Tibial artery (tissue), 4 donors: ENCODE measurements around the gene KIRREL3.

Experiments
- DNase-seq, 2 donors: peaks; one replicate each; pipeline ENCODE4 v3.0.0-alpha.2; 2019
- H3K27ac ChIP-seq, 2 donors: fragments of 200-600 bp; sonication (generic) in 1 of 2; 1 replicate in 1 of 2; 2 replicates in 1 of 2; pipeline ENCODE4 v1.5.1; 2018 to 2019; ENCODE audit warnings: mild to moderate bottlenecking in 1 of 2
- H3K27me3 ChIP-seq, 2 donors: fragments of 200-600 bp; sonication (generic) in 1 of 2; one replicate each; pipeline versions ENCODE4 v1.5.1 to v1.6.0; 2016 to 2019
- H3K36me3 ChIP-seq, 3 donors: fragments of 200-600 bp; sonication (generic) in 2 of 3; one replicate each; pipeline ENCODE4 v1.5.1; 2016 to 2019; ENCODE audit warnings: mild to moderate bottlenecking in 2 of 3
- H3K4me1 ChIP-seq, 4 donors: fragments of 200-600 bp; sonication (generic) in 2 of 4; 1 replicate in 3 of 4; 2 replicates in 1 of 4; pipeline ENCODE4 v1.5.1; 2016 to 2019
- H3K4me3 ChIP-seq, 2 donors: fragments of 200-600 bp; sonication (generic) in 1 of 2; 1 replicate in 1 of 2; 2 replicates in 1 of 2; pipeline ENCODE4 v1.5.1; 2018 to 2019; ENCODE audit warnings: mild to moderate bottlenecking in 2 of 2
- H3K9me3 ChIP-seq, 3 donors: fragments of 200-600 bp; sonication (generic) in 1 of 3; one replicate each; pipeline ENCODE4 v1.5.1; 2016 to 2019
- intact Hi-C: fragments of 100-400 bp; cut with DNase I; formaldehyde crosslinking; loops from one replicate; pipeline ENCODE4 v1.15.0; 2023; ENCODE audit warnings: low total_unique reads
- TF ChIP-seq, protein P1 (sequence below), 2 experiments: fragments of 200-600 bp in 1 of 2; fragments of 450-650 bp in 1 of 2; IDR thresholded peaks; one replicate each; pipeline ENCODE4 v1.5.1; 2017 to 2019; ENCODE audit warnings: antibody characterized with exemption in 2 of 2, mild to moderate bottlenecking in 1 of 2, moderate library complexity in 1 of 2

Gene KIRREL3

DNA sequence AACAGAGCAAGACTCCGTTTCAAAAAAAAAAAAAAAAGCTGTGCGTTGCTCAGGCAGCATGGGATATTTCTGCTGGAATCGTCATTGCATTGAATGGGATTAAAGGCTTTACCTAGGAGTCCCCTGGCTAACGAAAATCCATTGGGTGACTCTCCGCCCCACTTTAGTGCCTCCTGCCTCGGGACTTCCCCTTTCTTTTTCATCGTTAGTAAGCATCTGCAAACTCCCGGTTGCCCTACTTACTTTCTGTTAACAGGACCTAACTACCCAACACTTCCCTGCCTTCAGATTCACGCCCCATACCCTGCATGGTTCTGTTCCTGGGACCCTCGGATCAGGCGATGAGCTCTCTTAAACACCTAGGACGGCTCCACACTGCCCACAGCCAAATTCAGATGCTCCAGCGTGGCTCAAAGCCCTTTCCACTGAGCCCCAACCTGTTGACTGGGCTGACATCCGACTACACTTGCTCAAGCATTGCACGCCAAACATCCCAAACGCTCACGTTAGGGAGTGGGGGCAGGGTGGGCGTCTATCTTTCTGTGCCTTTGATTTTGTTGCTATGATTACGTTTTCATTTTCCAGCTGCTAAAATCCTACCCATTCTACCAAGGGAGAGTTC lies 501.3 kb downstream of the KIRREL3 start:
- no peak for DNase-seq
- H3K27me3 ChIP-seq: peaks cover 0 to 43% of the 10 kb centered on the region in 2 donors

DNA sequence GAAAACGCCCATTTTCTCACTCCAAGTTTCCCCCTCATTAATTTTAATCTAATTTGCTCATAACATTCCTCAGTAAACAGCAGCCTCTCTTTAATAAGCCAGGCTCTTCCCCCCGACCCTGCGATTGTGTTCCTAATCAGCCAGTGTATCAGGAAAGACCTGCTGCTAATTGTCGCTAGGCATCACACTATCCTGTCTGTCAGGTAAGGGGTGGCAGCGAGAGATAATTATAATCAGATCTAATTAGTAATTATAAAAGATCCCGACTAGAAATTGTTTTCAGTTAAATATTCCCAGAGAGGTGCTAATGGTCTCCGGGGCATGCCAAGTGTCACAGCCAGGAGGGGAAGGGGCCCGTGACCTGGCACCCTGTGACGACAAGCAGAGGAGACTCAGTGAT lies 502.3 kb downstream of the KIRREL3 start:
- Histone ChIP-seq H3K4me3 (no peak overlapping the region), H3K27ac (no peak overlapping the region), H3K4me1 (no peaks in the 10 kb centered on the region), H3K27me3 (peaks cover 0 to 35% of the 10 kb centered on the region in 2 donors), H3K36me3 (no peaks in the 10 kb centered on the region), H3K9me3 (no peaks in the 10 kb centered on the region)
- TF ChIP-seq, protein P1, sequence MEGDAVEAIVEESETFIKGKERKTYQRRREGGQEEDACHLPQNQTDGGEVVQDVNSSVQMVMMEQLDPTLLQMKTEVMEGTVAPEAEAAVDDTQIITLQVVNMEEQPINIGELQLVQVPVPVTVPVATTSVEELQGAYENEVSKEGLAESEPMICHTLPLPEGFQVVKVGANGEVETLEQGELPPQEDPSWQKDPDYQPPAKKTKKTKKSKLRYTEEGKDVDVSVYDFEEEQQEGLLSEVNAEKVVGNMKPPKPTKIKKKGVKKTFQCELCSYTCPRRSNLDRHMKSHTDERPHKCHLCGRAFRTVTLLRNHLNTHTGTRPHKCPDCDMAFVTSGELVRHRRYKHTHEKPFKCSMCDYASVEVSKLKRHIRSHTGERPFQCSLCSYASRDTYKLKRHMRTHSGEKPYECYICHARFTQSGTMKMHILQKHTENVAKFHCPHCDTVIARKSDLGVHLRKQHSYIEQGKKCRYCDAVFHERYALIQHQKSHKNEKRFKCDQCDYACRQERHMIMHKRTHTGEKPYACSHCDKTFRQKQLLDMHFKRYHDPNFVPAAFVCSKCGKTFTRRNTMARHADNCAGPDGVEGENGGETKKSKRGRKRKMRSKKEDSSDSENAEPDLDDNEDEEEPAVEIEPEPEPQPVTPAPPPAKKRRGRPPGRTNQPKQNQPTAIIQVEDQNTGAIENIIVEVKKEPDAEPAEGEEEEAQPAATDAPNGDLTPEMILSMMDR (IDR thresholded peaks at IDR 0.05): no peak
- DNase-seq: no peak
- intact Hi-C loops: no loop called here

More for the DNA sequence above, 501.3 kb downstream of the KIRREL3 start:
- TF ChIP-seq, protein P1 (IDR thresholded peaks at IDR 0.05): no peak
- no peak overlapping the region for H3K4me3 ChIP-seq
- no peak overlapping the region for H3K27ac ChIP-seq
- intact Hi-C loops: no loop called here
- H3K36me3 ChIP-seq: no peaks in the 10 kb centered on the region
- H3K9me3 ChIP-seq: no peaks in the 10 kb centered on the region
- H3K4me1 ChIP-seq: no peaks in the 10 kb centered on the region

DNA sequence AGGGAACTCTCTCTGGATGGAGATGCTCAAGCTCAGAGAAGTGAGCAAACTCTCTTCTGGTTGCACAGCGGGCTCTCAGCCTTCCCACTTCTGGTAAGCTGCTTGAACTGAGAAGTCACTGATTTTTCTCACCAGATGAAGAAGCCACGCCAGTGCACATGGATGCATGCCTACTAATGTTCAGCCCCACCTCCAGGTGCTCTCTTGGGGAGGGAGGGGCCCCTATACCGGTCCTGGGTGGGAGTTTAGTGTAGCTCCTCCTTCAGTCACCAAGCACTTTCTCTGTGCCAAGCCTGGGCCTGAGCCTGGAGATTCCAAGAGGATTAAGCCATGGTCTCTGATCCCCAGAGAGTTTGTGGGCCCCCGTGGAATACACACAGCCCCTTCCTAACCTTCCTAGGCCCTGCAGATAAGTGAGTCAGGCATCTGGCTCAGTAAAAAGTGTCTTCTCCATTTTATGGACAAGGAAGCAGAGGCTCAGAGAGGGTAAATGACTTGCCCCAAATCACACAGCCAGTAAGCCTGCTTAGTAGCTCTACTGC lies 502.9 kb downstream of the KIRREL3 start:
- no peaks in the 10 kb centered on the region for H3K36me3 ChIP-seq
- H3K4me3 ChIP-seq: no peak overlapping the region
- intact Hi-C loops: no loop called here
- no peaks in the 10 kb centered on the region for H3K9me3 ChIP-seq
- peaks cover 0 to 32% of the 10 kb centered on the region in 2 donors for H3K27me3 ChIP-seq
- H3K4me1 ChIP-seq: no peaks in the 10 kb centered on the region
- DNase-seq: no peak
- TF ChIP-seq, protein P1 (IDR thresholded peaks at IDR 0.05): no peak
- no peak overlapping the region for H3K27ac ChIP-seq

DNA sequence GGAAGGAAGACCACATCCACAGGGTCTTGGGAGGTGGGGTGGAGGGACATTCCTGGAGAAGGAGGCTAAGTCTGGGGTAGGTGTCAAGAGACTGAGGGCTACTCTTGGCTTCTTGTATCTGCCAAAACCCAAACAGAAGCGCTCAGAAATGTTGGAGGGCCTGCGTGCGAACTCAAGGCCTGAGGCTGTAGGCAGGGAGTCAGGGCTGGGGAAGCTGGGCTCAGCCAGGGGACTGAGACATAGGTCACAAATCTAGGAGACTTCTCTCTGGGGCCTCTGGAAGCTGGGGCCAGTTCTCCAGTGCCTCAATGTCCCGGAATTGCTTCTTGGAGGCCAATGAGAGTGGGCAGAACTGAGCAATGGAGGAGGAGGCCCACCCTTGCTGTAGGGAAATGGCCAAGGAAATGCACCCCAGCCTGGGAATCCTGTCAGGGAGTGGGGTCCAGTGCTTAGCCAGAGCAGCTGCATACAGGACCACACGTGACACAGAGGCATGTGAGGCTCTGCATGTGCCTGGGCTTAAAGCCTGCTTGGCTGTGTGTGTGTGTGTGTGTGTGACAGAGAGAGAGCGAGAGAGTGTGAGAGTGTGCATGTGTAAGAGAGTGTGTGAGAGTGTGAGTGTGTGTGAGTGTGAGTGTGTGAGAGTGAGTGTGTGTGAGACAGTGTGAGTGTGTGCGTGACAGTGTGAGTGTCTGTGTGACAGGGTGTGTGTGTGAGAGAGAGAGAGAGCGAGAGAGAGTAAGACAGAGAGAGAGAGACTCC lies 503.8 kb downstream of the KIRREL3 start:
- H3K36me3 ChIP-seq: no peaks in the 10 kb centered on the region
- H3K27me3 ChIP-seq: peaks cover 0 to 24% of the 10 kb centered on the region in 2 donors
- no peak overlapping the region for H3K27ac ChIP-seq
- TF ChIP-seq, protein P1 (IDR thresholded peaks at IDR 0.05): no peak
- H3K4me1 ChIP-seq: no peaks in the 10 kb centered on the region
- DNase-seq: no peak
- H3K9me3 ChIP-seq: no peaks in the 10 kb centered on the region
- intact Hi-C loops: no loop called here
- no peak overlapping the region for H3K4me3 ChIP-seq

DNA sequence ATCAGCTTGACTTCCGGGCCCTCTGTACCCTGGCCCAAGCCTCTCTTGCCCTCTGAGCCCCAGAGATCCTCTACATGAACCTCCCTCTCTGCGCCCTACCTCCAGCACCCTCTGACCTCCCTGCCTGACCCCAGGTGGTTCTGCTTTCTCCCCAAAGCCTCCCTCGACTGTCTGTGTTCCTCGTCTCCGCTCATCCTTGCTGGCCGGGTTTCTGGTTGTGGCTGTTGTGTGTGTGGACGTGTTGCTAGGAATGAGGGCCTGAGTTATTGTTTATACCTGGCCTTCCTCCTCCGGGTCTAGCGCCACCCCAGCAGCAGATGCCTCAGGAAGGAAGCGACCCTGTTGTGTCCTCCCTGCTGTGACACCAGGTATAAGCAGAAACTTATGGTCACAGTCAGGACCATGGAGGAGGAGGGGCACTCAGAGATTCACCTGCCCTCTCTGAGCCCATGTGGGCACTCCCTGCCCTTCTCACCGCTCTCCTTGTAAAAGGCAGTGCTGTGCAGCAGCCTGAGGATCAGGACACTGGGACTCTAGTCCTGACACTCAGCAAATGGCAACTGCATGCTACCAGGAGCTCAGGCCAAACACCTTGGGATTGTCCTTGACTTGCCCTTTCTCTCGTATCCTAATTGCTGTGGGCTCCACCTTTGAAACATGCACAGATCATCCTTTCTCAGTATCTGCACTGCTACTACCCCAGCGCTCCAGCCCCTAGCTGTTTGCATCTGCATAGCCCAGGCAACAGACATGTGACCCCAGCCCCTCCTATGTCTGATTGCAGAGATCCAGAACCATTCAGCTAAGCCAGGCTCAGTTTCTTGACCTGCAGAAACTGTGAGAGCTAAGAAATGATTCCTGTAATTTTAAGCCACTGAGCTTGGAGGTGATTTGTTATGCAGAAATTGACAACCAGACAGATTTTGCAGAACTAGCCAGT lies 505.0 kb downstream of the KIRREL3 start:
- Histone ChIP-seq H3K27me3 (peaks cover 0 to 12% of the 10 kb centered on the region in 2 donors), H3K4me3 (no peak overlapping the region), H3K9me3 (no peaks in the 10 kb centered on the region), H3K4me1 (no peaks in the 10 kb centered on the region), H3K36me3 (no peaks in the 10 kb centered on the region), H3K27ac (no peak overlapping the region)
- TF ChIP-seq, protein P1 (IDR thresholded peaks at IDR 0.05): no peak
- no peak for DNase-seq
- intact Hi-C loops: no loop called here
